GM12873 (cell line): Measurements from ENCODE around the gene SPTBN1.

Experiments
- CTCF ChIP-seq: IDR thresholded peaks from 2 replicates; pipeline ENCODE4 v1.5.1; 2012; ENCODE audit warnings: low read depth, mild to moderate bottlenecking, moderate library complexity, low read length, control low read depth; ENCODE audit not compliant: insufficient read depth; ENCODE audit errors: missing control alignments

SPTBN1 gene

GRCh38 chr2:54710216-54710615 lies 254.1 kb downstream of the SPTBN1 start:
- TF ChIP-seq CTCF: no peak

GRCh38 chr2:54712516-54712915 lies 256.4 kb downstream of the SPTBN1 start:
- TF ChIP-seq CTCF: no peak

GRCh38 chr2:54714996-54715395 lies 258.9 kb downstream of the SPTBN1 start:
- TF ChIP-seq CTCF: no peak

GRCh38 chr2:54716375-54716774 lies 260.2 kb downstream of the SPTBN1 start:
- no peak for TF ChIP-seq CTCF

- no peak for TF ChIP-seq CTCF
These were observed 264.4 kb downstream of the SPTBN1 start for GRCh38 chr2:54720563-54720962.
